B cell (primary cell): Measurements from ENCODE around the gene GGT1. TPM values are rescaled to one million over a fixed set of nuclear protein-coding genes. Genes with fewer than 3 reads are reported as not detected.

Experiments
- ATAC-seq: fragments of 200-7000 bp; cut with Tn5 transposase; one replicate; pipeline ENCODE4 v1.10.0; 2021; ENCODE audit warnings: low read depth, mild to moderate bottlenecking, moderate number of reproducible peaks, moderate library complexity
- CTCF ChIA-PET: fragments of 350-600 bp; sonication (Branson Sonifier 250); formaldehyde crosslinking; loops from one replicate; lab custom pipeline; 2021; ENCODE audit warnings: antibody characterized with exemption, inconsistent platforms; lab: Charles Lee
- POLR2A ChIA-PET: fragments of 350-600 bp; sonication (Branson Sonifier 250); formaldehyde crosslinking; loops from one replicate; lab custom pipeline; 2021; ENCODE audit warnings: antibody characterized with exemption; lab: Charles Lee
- DNase-seq: peaks from one replicate; pipeline ENCODE4 v3.0.0; 2013
- H2AFZ ChIP-seq: 2 replicates; pipeline ENCODE4 v1.6.1; 2012; ENCODE audit warnings: mild to moderate bottlenecking, low read depth, low read length; ENCODE audit not compliant: insufficient read depth, poor library complexity, severe bottlenecking
- H3K27ac ChIP-seq, 2 donors: 1 replicate in 1 of 2; 2 replicates in 1 of 2; pipeline ENCODE4 v1.5.1; 2012 to 2013; ENCODE audit warnings: low read length in 2 of 2, mild to moderate bottlenecking in 2 of 2, moderate library complexity in 1 of 2
- H3K27me3 ChIP-seq, 4 experiments: fragments of 200-600 bp in 1 of 4; sonication (generic) in 1 of 4; replicated peaks in 1 of 4; 1 replicate in 2 of 4; 2 replicates in 2 of 4; pipeline versions ENCODE4 v1.6.1 to v1.7.0; 2013 to 2016; ENCODE audit warnings: low read length in 3 of 4, mild to moderate bottlenecking in 2 of 4, mixed read lengths in 1 of 4, moderate library complexity in 1 of 4; ENCODE audit not compliant: insufficient read depth in 4 of 4, control insufficient read depth in 3 of 4; ENCODE audit errors: control extremely low read depth in 1 of 4
- H3K36me3 ChIP-seq, 2 experiments: replicated peaks in 1 of 2; 1 replicate in 1 of 2; 2 replicates in 1 of 2; pipeline versions ENCODE4 v1.6.1 to v1.7.1; 2013; ENCODE audit warnings: low read length in 1 of 2; ENCODE audit not compliant: insufficient read depth in 2 of 2, control insufficient read depth in 1 of 2; ENCODE audit errors: control extremely low read depth in 1 of 2, extremely low read depth in 1 of 2
- H3K4me1 ChIP-seq, 2 donors: fragments of 200-600 bp in 1 of 2; sonication (generic) in 1 of 2; 1 replicate in 1 of 2; 2 replicates in 1 of 2; pipeline versions ENCODE4 v1.5.1 to v1.6.1; 2013 to 2017; ENCODE audit warnings: low read length in 2 of 2; ENCODE audit not compliant: control insufficient read depth in 2 of 2, insufficient read depth in 2 of 2
- H3K4me2 ChIP-seq: replicated peaks from 2 replicates; pipeline ENCODE3; 2012; ENCODE audit warnings: mild to moderate bottlenecking, low read depth, low read length; ENCODE audit not compliant: poor library complexity, severe bottlenecking
- H3K4me3 ChIP-seq, 5 experiments: fragments of 200-600 bp in 1 of 5; sonication (generic) in 1 of 5; 1 replicate in 3 of 5; 2 replicates in 2 of 5; pipeline versions ENCODE4 v1.5.1 to v1.7.0; 2011 to 2016; ENCODE audit warnings: low read length in 4 of 5, mild to moderate bottlenecking in 4 of 5, low read depth in 2 of 5, control low read depth in 1 of 5, moderate library complexity in 1 of 5; ENCODE audit not compliant: insufficient read depth in 1 of 5; ENCODE audit errors: control extremely low read depth in 1 of 5, extremely low read depth in 1 of 5
- H3K79me2 ChIP-seq: fragments of 200-600 bp; sonication (generic); one replicate; pipeline ENCODE4 v1.6.0; 2016; ENCODE audit warnings: low read length; ENCODE audit not compliant: control insufficient read depth, insufficient read depth
- H3K9ac ChIP-seq: fragments of 200-600 bp; sonication (generic); 2 replicates; pipeline ENCODE4 v1.6.1; 2017; ENCODE audit warnings: mild to moderate bottlenecking, low read length, moderate library complexity
- H3K9me3 ChIP-seq, 3 donors: one replicate each; pipeline versions ENCODE4 v1.6.1 to v1.7.1; 2013; ENCODE audit warnings: low read length in 2 of 3; ENCODE audit not compliant: control insufficient read depth in 2 of 3, insufficient read depth in 1 of 3; ENCODE audit errors: control extremely low read depth in 1 of 3
- H4K20me1 ChIP-seq: 2 replicates; pipeline ENCODE4 v1.6.0; 2012; ENCODE audit warnings: mild to moderate bottlenecking, low read length; ENCODE audit not compliant: insufficient read depth, control insufficient read depth, poor library complexity, severe bottlenecking
- H3K27ac Mint-ChIP-seq: one replicate; pipeline ENCODE4 v1.8.0; 2021; ENCODE audit warnings: mixed read lengths
- H3K27me3 Mint-ChIP-seq: one replicate; pipeline ENCODE4 v1.8.0; 2021; ENCODE audit warnings: mixed read lengths
- H3K4me1 Mint-ChIP-seq: one replicate; pipeline ENCODE4 v1.8.0; 2021; ENCODE audit warnings: mixed read lengths
- H3K4me3 Mint-ChIP-seq: one replicate; pipeline ENCODE4 v1.8.0; 2021; ENCODE audit warnings: mixed read lengths
- H3K9me3 Mint-ChIP-seq: one replicate; pipeline ENCODE4 v1.8.0; 2022; ENCODE audit warnings: mixed read lengths; ENCODE audit not compliant: insufficient read depth
- EZH2 ChIP-seq: IDR thresholded peaks from 2 replicates; pipeline ENCODE4 v1.6.1; 2012; ENCODE audit warnings: borderline replicate concordance, low read depth, mild to moderate bottlenecking, moderate library complexity, low read length; ENCODE audit not compliant: insufficient read depth, poor library complexity, severe bottlenecking
- WGBS: methylation state at CpG from one replicate; pipeline ENCODE4 v1.1.5; 2013; ENCODE audit warnings: missing lambda C conversion rate; ENCODE audit not compliant: insufficient coverage; 5-methylcytosine and 5-hydroxymethylcytosine counted together
- intact Hi-C: fragments of 100-400 bp; cut with micrococcal nuclease; formaldehyde crosslinking; loops from one replicate; pipeline ENCODE4 v1.10.0; 2022
- polyA plus RNA-seq: library from polyadenylated mRNA; depleted of rRNA; stranded (reverse); fragments of >200 nt; gene quantifications from 2 replicates; pipeline ENCODE4 v1.2.3, GENCODE V29; 2012
- total RNA-seq, 2 donors: library from RNA; stranded (reverse); fragments of 120-200 nt in 1 of 2; gene quantifications; 1 replicate in 1 of 2; 2 replicates in 1 of 2; pipeline versions ENCODE4 v1.2.3 to v1.2.4, GENCODE V29; 2013 to 2022
- TF ChIP-seq, protein P1 (sequence below): fragments of 200-600 bp; IDR thresholded peaks from one replicate; pipeline ENCODE4 v1.8.0; 2022; ENCODE audit warnings: antibody characterized with exemption, mild to moderate bottlenecking

The GGT1 gene
- total and polyA plus RNA-seq, 2 donors (not counting 1 experiment from before 2014, with no cell fraction given) = 7.8 to 22.1 TPM

DNA sequence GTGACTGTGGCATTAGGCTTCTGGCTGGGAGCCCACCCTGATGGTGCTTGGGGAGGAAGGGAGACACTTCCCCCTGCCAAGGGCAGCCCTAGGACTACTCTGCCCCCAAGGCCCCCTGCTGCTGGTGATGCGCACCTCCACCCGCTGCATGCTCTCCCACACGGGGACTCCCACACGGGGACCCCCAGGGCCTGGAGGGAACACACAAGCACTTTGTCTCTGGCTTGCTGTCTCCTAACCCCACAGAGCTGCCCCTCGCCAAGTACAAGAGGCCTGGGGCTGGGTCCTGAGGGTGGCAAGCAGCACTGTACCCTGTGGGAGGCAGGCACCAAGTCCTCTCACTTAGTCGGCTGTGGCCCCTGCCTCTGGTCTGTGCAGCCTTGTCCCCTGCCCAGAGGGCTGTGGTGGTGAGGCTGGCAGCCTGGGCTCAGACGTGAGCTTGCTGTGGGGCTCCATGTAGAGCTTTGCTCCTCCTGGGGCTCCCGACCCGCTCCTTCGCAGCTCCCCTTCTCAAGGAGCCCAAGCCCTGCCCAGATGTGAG, 18.1 kb upstream of the GGT1 start:
- Mint-ChIP-seq H3K4me1 (no peaks in the 10 kb centered on the region), H3K4me3 (no peak overlapping the region), H3K9me3 (no peaks in the 10 kb centered on the region), H3K27me3 (no peaks in the 10 kb centered on the region), H3K27ac (no peak overlapping the region)
- intact Hi-C loops = no loop called here
- H4K20me1 ChIP-seq = no peaks in the 10 kb centered on the region
- ChIA-PET CTCF (no interaction called here), POLR2A (no interaction called here)
- H3K79me2 ChIP-seq = no peaks in the 10 kb centered on the region
- H3K27ac ChIP-seq = no peak overlapping the region
- no peaks in the 10 kb centered on the region for H3K9me3 ChIP-seq
- DNase-seq (no peak), ATAC-seq (no peak)
- no peak for TF ChIP-seq EZH2
- TF ChIP-seq, protein P1, sequence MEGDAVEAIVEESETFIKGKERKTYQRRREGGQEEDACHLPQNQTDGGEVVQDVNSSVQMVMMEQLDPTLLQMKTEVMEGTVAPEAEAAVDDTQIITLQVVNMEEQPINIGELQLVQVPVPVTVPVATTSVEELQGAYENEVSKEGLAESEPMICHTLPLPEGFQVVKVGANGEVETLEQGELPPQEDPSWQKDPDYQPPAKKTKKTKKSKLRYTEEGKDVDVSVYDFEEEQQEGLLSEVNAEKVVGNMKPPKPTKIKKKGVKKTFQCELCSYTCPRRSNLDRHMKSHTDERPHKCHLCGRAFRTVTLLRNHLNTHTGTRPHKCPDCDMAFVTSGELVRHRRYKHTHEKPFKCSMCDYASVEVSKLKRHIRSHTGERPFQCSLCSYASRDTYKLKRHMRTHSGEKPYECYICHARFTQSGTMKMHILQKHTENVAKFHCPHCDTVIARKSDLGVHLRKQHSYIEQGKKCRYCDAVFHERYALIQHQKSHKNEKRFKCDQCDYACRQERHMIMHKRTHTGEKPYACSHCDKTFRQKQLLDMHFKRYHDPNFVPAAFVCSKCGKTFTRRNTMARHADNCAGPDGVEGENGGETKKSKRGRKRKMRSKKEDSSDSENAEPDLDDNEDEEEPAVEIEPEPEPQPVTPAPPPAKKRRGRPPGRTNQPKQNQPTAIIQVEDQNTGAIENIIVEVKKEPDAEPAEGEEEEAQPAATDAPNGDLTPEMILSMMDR = no peak
- no peaks in the 10 kb centered on the region for H3K27me3 ChIP-seq
- H3K4me1 ChIP-seq = peaks cover 0 to 3% of the 10 kb centered on the region in 2 donors
- H3K9ac ChIP-seq = no peak overlapping the region
- H3K36me3 ChIP-seq = no peaks in the 10 kb centered on the region
- no peak overlapping the region for H2AFZ ChIP-seq
- 90% methylated on average over 10 of the region's 10 CpGs for WGBS
- H3K4me3 ChIP-seq = no peak overlapping the region
- no peak overlapping the region for H3K4me2 ChIP-seq

DNA sequence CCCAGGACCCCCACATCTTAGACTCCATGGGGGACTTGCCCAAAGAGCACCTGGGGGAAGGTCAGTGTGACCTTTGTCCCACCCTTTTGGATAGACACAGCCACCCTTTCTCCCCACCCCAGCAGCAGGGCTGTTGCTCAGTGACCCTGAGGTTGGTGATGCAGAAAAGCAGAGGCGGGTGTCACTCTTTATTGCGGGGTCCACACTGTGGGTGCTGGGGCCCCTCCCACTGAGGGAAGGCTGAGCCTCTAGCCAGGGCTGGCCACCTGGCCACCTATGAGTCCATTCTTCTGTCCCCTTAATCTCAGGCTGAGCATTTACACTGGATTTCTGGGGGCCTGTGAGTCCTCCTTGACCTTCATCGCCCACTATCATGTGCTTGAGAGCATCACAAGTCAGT, 17.5 kb upstream of the GGT1 start:
- POLR2A ChIA-PET = no interaction called here
- Histone ChIP-seq H3K4me2 (no peak overlapping the region), H3K36me3 (no peaks in the 10 kb centered on the region), H3K4me3 (no peak overlapping the region), H2AFZ (no peak overlapping the region), H3K27me3 (no peaks in the 10 kb centered on the region), H4K20me1 (no peaks in the 10 kb centered on the region), H3K9ac (no peak overlapping the region), H3K79me2 (no peaks in the 10 kb centered on the region), H3K27ac (no peak overlapping the region), H3K4me1 (peaks cover 0 to 3% of the 10 kb centered on the region in 2 donors), H3K9me3 (no peaks in the 10 kb centered on the region)
- H3K4me3 Mint-ChIP-seq = no peak overlapping the region
- DNase-seq = no peak
- no peaks in the 10 kb centered on the region for H3K4me1 Mint-ChIP-seq
- TF ChIP-seq, protein P1 = no peak
- no peak for TF ChIP-seq EZH2
- no peak overlapping the region for H3K27ac Mint-ChIP-seq
- H3K9me3 Mint-ChIP-seq = no peaks in the 10 kb centered on the region
- H3K27me3 Mint-ChIP-seq = no peaks in the 10 kb centered on the region
- ATAC-seq = no peak
- intact Hi-C loops = no loop called here
- WGBS = 97% methylated on average over 3 of the region's 3 CpGs
- CTCF ChIA-PET = no interaction called here
